Measurements from ENCODE around the gene CTSF. TPM values are rescaled to one million over a fixed set of nuclear protein-coding genes. Genes with fewer than 3 reads are reported as not detected.

The CTSF gene
- polyA plus RNA-seq, 1 donor (not counting 4 experiments of a cell fraction or from before 2014, with no cell fraction given) = 3.2 TPM

- Histone ChIP-seq H3K4me3 (ENCODE audit: control insufficient read depth in 2 of 3, extremely low read depth in 1 of 3, insufficient read depth in 2 of 3, low read depth in 1 of 3, low read length in 3 of 3) (no peak overlapping the region), H3K27me3 (ENCODE audit: control insufficient read depth, extremely low read depth, insufficient read depth, low read length) (no peaks in the 10 kb centered on the region), H3K4me2 (ENCODE audit: control insufficient read depth, extremely low read depth, insufficient read depth, low read depth, low read length) (no peak overlapping the region), H2AFZ (ENCODE audit: control insufficient read depth, low read length) (no peak overlapping the region), H3K4me1 (ENCODE audit: control insufficient read depth, extremely low read depth, insufficient read depth, low read length) (no peaks in the 10 kb centered on the region), H3K27ac (ENCODE audit: control insufficient read depth, insufficient read depth, low read length) (no peak overlapping the region), H3K36me3 (ENCODE audit: control insufficient read depth in 2 of 2, extremely low read depth in 1 of 2, insufficient read depth in 2 of 2, low read length in 2 of 2) (peaks cover 0 to 4% of the 10 kb centered on the region in 2 experiments), H4K20me1 (ENCODE audit: control insufficient read depth, extremely low read depth, insufficient read depth, low read length) (no peaks in the 10 kb centered on the region), H3K9me3 (ENCODE audit: control insufficient read depth, low read depth, low read length) (no peaks in the 10 kb centered on the region), H3K9ac (ENCODE audit: control insufficient read depth, extremely low read depth, insufficient read depth, low read length) (no peak overlapping the region), H3K79me2 (ENCODE audit: control insufficient read depth, insufficient read depth, low read length) (no peaks in the 10 kb centered on the region), H3K9me1 (ENCODE audit: control insufficient read depth, extremely low read depth, insufficient read depth, low read length) (no peaks in the 10 kb centered on the region)
- dilution Hi-C loops (cut with MboI; ENCODE audit: extremely low pct_ligation_motif_present, low sequenced_read_pairs) = no loop called here
- TF ChIP-seq, protein P1, sequence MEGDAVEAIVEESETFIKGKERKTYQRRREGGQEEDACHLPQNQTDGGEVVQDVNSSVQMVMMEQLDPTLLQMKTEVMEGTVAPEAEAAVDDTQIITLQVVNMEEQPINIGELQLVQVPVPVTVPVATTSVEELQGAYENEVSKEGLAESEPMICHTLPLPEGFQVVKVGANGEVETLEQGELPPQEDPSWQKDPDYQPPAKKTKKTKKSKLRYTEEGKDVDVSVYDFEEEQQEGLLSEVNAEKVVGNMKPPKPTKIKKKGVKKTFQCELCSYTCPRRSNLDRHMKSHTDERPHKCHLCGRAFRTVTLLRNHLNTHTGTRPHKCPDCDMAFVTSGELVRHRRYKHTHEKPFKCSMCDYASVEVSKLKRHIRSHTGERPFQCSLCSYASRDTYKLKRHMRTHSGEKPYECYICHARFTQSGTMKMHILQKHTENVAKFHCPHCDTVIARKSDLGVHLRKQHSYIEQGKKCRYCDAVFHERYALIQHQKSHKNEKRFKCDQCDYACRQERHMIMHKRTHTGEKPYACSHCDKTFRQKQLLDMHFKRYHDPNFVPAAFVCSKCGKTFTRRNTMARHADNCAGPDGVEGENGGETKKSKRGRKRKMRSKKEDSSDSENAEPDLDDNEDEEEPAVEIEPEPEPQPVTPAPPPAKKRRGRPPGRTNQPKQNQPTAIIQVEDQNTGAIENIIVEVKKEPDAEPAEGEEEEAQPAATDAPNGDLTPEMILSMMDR (optimal IDR thresholded peaks at IDR 0.05 in 1 of 3, IDR thresholded peaks at IDR 0.05 in 1 of 3, conservative IDR thresholded peaks at IDR 0.05 in 1 of 3; ENCODE audit: extremely low read depth in 1 of 3, insufficient read depth in 2 of 3, low read length in 3 of 3) = no peak
- no peak for TF ChIP-seq EZH2 (IDR thresholded peaks at IDR 0.05; ENCODE audit: low read length)
- FAIRE-seq (no peak), DNase-seq (ENCODE audit: low read depth, low spot score) (no peak)
Measured at GRCh38 chr11:66529655-66530054, 38.8 kb downstream of the CTSF start.

DNA sequence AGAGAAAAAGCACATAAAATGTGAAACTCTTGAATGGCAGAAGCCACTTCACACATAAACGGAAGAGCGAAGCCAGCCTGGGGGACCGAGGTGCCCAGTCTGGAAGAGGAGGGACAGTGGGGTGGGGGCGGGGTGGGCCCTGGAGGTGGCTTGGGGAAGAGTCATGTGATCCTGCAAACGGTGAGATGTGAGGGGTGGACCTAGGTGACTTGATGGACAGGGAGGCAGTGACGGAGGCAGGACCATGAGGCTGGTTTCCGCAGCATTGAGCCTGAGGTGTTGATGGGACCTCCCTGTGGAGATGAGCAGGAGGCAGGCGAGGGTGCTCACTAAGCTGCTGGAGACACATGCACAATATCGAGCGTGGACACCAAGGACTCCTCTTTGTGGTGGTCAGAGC is 39.3 kb downstream of the CTSF start:
- TF ChIP-seq, protein P1 (optimal IDR thresholded peaks at IDR 0.05 in 1 of 3, IDR thresholded peaks at IDR 0.05 in 1 of 3, conservative IDR thresholded peaks at IDR 0.05 in 1 of 3; ENCODE audit: extremely low read depth in 1 of 3, insufficient read depth in 2 of 3, low read length in 3 of 3) = no peak
- no peak for TF ChIP-seq EZH2 (IDR thresholded peaks at IDR 0.05; ENCODE audit: low read length)
- no peak overlapping the region for H3K9ac ChIP-seq (ENCODE audit: control insufficient read depth, extremely low read depth, insufficient read depth, low read length)
- H3K4me1 ChIP-seq (ENCODE audit: control insufficient read depth, extremely low read depth, insufficient read depth, low read length) = no peaks in the 10 kb centered on the region
- H3K4me2 ChIP-seq (ENCODE audit: control insufficient read depth, extremely low read depth, insufficient read depth, low read depth, low read length) = no peak overlapping the region
- H3K27me3 ChIP-seq (ENCODE audit: control insufficient read depth, extremely low read depth, insufficient read depth, low read length) = no peaks in the 10 kb centered on the region
- no peak for FAIRE-seq
- no peak overlapping the region for H2AFZ ChIP-seq (ENCODE audit: control insufficient read depth, low read length)
- no peaks in the 10 kb centered on the region for H4K20me1 ChIP-seq (ENCODE audit: control insufficient read depth, extremely low read depth, insufficient read depth, low read length)
- no peak for DNase-seq (ENCODE audit: low read depth, low spot score)
- H3K79me2 ChIP-seq (ENCODE audit: control insufficient read depth, insufficient read depth, low read length) = no peaks in the 10 kb centered on the region
- no peak overlapping the region for H3K27ac ChIP-seq (ENCODE audit: control insufficient read depth, insufficient read depth, low read length)
- H3K9me1 ChIP-seq (ENCODE audit: control insufficient read depth, extremely low read depth, insufficient read depth, low read length) = no peaks in the 10 kb centered on the region
- H3K9me3 ChIP-seq (ENCODE audit: control insufficient read depth, low read depth, low read length) = no peaks in the 10 kb centered on the region
- H3K36me3 ChIP-seq (ENCODE audit: control insufficient read depth in 2 of 2, extremely low read depth in 1 of 2, insufficient read depth in 2 of 2, low read length in 2 of 2) = peaks cover 0 to 4% of the 10 kb centered on the region in 2 experiments
- H3K4me3 ChIP-seq (ENCODE audit: control insufficient read depth in 2 of 3, extremely low read depth in 1 of 3, insufficient read depth in 2 of 3, low read depth in 1 of 3, low read length in 3 of 3) = no peak overlapping the region
- dilution Hi-C loops (cut with MboI; ENCODE audit: extremely low pct_ligation_motif_present, low sequenced_read_pairs) = no loop called here
